ENCODE results near the gene HMX1. TPM values are rescaled to one million over a fixed set of nuclear protein-coding genes. Genes with fewer than 3 reads are reported as not detected.

The HMX1 gene
- total RNA-seq, 1 experiment from 2014 or later: not detected

DNA sequence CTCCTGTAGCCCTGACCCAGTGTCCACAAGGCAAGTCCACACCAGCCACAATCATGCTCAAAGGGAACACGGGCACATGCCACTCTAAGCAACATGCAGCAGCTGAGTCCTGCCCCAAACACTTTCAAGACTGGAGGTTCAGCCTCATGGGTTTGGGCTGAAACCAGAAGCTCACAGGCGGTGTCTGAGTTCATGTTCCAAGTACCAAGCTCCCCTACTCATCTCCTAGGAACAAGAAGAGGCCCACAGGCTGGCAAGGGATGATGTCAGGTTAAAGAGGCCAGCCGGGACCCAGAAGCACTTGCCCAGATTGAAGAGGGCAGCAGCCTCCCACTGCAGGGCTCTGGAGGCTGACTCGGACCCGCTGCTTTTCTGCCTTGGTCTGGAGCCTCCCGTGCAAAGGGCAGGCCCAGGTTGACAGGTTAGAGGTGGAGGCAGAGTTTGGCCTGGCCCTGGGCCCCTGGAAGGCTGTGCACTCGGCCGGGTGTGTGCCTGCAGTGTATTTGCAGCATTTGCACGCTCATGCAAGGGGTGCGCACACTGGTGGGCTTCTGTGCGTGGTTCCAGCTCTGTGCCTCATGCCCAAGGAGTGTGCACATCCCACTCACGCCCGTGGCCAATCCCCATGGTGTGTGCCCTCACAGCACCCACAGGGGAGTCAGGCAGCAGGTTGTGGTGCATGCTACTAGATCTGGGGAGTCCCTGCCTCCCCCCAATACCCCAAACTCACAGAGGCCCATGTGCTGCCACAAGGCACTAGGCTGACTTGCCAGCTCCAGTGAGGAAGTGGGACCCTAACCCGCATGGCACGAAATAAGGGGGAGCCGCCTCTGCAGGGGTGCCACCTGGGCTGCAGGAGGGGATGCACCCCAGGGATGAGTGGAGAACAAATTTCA, 2.4 kb downstream of the HMX1 start:
- ChIA-PET POLR2A (ENCODE audit: unreplicated experiment) (no interaction called here), CTCF (no interaction called here)
- Histone ChIP-seq H3K9me3 (ENCODE audit: low read length) (no peaks in the 10 kb centered on the region), H3K79me2 (ENCODE audit: low read length) (no peaks in the 10 kb centered on the region), H3K9ac (ENCODE audit: low read length) (no peak overlapping the region), H3K27me3 (ENCODE audit: low read length) (peaks cover 29% of the 10 kb centered on the region), H3K9me2 (replicated peaks; ENCODE audit: low read length) (no peaks in the 10 kb centered on the region), H2AFZ (ENCODE audit: low read length) (no peak overlapping the region), H3F3A (ENCODE audit: low read length, unreplicated experiment) (no peaks in the 10 kb centered on the region), H3K4me2 (ENCODE audit: low read length) (no peak overlapping the region), H3K36me3 (ENCODE audit: low read depth, low read length) (no peaks in the 10 kb centered on the region), H4K20me1 (ENCODE audit: low read length) (no peaks in the 10 kb centered on the region), H3K27ac (ENCODE audit: low read length) (no peak overlapping the region), H3K4me3 (ENCODE audit: low read length) (no peak overlapping the region), H3K4me1 (ENCODE audit: insufficient read depth, low read length) (no peaks in the 10 kb centered on the region)
- DNase-seq (no peak), ATAC-seq (no peak)
- TF ChIP-seq EZH2phosphoT487 (IDR thresholded peaks at IDR 0.05; ENCODE audit: borderline replicate concordance, low read length) (no peak), EZH2 (IDR thresholded peaks at IDR 0.05; ENCODE audit: low read length, unreplicated experiment) (no peak)
- TF ChIP-seq, protein P1, sequence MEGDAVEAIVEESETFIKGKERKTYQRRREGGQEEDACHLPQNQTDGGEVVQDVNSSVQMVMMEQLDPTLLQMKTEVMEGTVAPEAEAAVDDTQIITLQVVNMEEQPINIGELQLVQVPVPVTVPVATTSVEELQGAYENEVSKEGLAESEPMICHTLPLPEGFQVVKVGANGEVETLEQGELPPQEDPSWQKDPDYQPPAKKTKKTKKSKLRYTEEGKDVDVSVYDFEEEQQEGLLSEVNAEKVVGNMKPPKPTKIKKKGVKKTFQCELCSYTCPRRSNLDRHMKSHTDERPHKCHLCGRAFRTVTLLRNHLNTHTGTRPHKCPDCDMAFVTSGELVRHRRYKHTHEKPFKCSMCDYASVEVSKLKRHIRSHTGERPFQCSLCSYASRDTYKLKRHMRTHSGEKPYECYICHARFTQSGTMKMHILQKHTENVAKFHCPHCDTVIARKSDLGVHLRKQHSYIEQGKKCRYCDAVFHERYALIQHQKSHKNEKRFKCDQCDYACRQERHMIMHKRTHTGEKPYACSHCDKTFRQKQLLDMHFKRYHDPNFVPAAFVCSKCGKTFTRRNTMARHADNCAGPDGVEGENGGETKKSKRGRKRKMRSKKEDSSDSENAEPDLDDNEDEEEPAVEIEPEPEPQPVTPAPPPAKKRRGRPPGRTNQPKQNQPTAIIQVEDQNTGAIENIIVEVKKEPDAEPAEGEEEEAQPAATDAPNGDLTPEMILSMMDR (conservative IDR thresholded peaks at IDR 0.05; ENCODE audit: low read depth, low read length): no peak
- BruUV-seq (replicated peaks): no TSS peak
- intact Hi-C loops (cut with micrococcal nuclease): no loop called here

GRCh38 chr4:8868321-8869001, 3.2 kb downstream of the HMX1 start:
- H3K9ac ChIP-seq (ENCODE audit: low read length): no peak overlapping the region
- H3K9me2 ChIP-seq (replicated peaks; ENCODE audit: low read length): no peaks in the 10 kb centered on the region
- H3F3A ChIP-seq (ENCODE audit: low read length, unreplicated experiment): no peaks in the 10 kb centered on the region
- peaks cover 36% of the 10 kb centered on the region for H3K27me3 ChIP-seq (ENCODE audit: low read length)
- no peaks in the 10 kb centered on the region for H3K9me3 ChIP-seq (ENCODE audit: low read length)
- no peak overlapping the region for H3K27ac ChIP-seq (ENCODE audit: low read length)
- H3K4me1 ChIP-seq (ENCODE audit: insufficient read depth, low read length): no peaks in the 10 kb centered on the region
- H4K20me1 ChIP-seq (ENCODE audit: low read length): no peaks in the 10 kb centered on the region
- ChIA-PET CTCF (no interaction called here), POLR2A (ENCODE audit: unreplicated experiment) (no interaction called here)
- no peaks in the 10 kb centered on the region for H3K36me3 ChIP-seq (ENCODE audit: low read depth, low read length)
- DNase-seq: no peak
- H3K79me2 ChIP-seq (ENCODE audit: low read length): no peaks in the 10 kb centered on the region
- H3K4me3 ChIP-seq (ENCODE audit: low read length): no peak overlapping the region
- no peak overlapping the region for H2AFZ ChIP-seq (ENCODE audit: low read length)
- ATAC-seq: no peak
- intact Hi-C loops (cut with micrococcal nuclease): no loop called here
- H3K4me2 ChIP-seq (ENCODE audit: low read length): no peak overlapping the region
- TF ChIP-seq EZH2phosphoT487 (IDR thresholded peaks at IDR 0.05; ENCODE audit: borderline replicate concordance, low read length) (no peak), EZH2 (IDR thresholded peaks at IDR 0.05; ENCODE audit: low read length, unreplicated experiment) (no peak)
- TF ChIP-seq, protein P1 (conservative IDR thresholded peaks at IDR 0.05; ENCODE audit: low read depth, low read length): no peak
- BruUV-seq (replicated peaks): no TSS peak
